ENCODE data around the gene KCNMB1. TPM values are rescaled to one million over a fixed set of nuclear protein-coding genes. Genes with fewer than 3 reads are reported as not detected.

The KCNMB1 gene
- total RNA-seq, 1 donor from 2014 or later: 2.5 TPM

DNA sequence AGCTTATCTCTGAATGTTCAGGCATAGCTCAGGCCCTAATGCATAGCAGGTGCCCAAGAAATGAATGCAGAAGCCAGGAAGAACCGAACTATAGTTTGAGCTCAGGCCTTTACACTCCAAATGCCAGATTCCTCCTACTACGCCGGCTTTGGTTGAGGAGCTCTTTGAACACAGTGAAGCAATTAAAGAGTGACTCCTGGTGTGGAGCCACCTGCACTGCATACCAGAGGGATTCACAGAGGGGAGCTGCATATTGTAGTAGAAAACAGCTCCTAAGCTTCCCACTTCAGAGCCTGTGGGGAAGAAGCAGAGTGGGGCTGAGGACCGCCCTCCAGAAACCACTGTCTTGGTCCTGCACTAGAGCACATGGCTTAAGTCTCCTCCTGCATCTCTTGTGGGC is 14.5 kb upstream of the KCNMB1 start:
- Histone ChIP-seq H3K36me3 (no peaks in the 10 kb centered on the region), H3K27ac (no peak overlapping the region), H3K27me3 (ENCODE audit: low read depth) (no peaks in the 10 kb centered on the region), H3K4me3 (no peak overlapping the region), H3K9me3 (no peaks in the 10 kb centered on the region), H3K4me1 (no peaks in the 10 kb centered on the region)
- TF ChIP-seq, protein P1, sequence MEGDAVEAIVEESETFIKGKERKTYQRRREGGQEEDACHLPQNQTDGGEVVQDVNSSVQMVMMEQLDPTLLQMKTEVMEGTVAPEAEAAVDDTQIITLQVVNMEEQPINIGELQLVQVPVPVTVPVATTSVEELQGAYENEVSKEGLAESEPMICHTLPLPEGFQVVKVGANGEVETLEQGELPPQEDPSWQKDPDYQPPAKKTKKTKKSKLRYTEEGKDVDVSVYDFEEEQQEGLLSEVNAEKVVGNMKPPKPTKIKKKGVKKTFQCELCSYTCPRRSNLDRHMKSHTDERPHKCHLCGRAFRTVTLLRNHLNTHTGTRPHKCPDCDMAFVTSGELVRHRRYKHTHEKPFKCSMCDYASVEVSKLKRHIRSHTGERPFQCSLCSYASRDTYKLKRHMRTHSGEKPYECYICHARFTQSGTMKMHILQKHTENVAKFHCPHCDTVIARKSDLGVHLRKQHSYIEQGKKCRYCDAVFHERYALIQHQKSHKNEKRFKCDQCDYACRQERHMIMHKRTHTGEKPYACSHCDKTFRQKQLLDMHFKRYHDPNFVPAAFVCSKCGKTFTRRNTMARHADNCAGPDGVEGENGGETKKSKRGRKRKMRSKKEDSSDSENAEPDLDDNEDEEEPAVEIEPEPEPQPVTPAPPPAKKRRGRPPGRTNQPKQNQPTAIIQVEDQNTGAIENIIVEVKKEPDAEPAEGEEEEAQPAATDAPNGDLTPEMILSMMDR (IDR thresholded peaks at IDR 0.05): no peak
- ATAC-seq: peak in 1 of 2 donors; percentile 72
- intact Hi-C loops (cut with DNase I): no loop called here
- no peak for DNase-seq

DNA sequence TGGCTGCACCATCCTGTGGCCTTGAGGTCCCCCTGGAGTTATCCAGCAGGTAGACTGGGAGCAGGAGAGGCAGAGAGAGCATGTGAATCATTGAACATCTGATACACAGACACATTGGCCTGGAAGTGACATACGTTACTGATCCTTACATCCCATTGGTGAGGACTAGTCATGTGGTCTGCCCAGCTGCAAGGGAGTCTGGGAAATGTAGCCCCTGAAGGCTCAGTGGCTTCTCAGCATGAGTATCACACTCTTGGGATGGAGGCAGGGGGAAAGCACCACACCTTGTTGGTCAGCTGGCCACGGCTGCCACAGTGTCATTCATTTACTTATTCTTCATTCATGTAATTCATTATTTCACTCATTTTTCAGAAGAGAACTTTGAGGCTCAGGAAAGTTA is 13.3 kb upstream of the KCNMB1 start:
- no peaks in the 10 kb centered on the region for H3K27me3 ChIP-seq (ENCODE audit: low read depth)
- H3K9me3 ChIP-seq: no peaks in the 10 kb centered on the region
- TF ChIP-seq, protein P1 (IDR thresholded peaks at IDR 0.05): no peak
- DNase-seq (no peak), ATAC-seq (no peak)
- H3K36me3 ChIP-seq: no peaks in the 10 kb centered on the region
- H3K27ac ChIP-seq: no peak overlapping the region
- H3K4me1 ChIP-seq: no peaks in the 10 kb centered on the region
- intact Hi-C loops (cut with DNase I): no loop called here
- H3K4me3 ChIP-seq: no peak overlapping the region

DNA sequence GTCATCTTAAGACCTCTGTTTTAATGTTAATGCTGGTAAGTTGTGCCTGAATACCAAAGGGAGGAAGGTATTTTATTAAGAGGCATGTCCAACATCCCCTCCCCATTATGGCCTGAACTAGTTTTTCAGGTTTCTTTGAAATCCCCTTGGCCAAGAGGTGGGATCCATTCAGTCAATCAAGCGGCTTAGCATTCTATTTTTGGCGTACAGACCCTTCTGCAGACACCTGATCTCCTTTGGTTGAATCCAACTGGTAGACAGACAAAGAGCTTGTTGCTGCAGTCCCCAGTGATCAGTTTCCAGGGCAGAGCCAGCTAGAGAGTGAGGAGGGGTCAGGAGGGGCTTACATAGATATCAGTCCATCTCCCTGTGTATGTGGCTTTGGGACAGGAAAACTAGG is 7.9 kb upstream of the KCNMB1 start:
- no peak for ATAC-seq
- no peak overlapping the region for H3K4me3 ChIP-seq
- intact Hi-C loops (cut with DNase I): no loop called here
- DNase-seq: no peak
- no peaks in the 10 kb centered on the region for H3K36me3 ChIP-seq
- no peaks in the 10 kb centered on the region for H3K4me1 ChIP-seq
- H3K27me3 ChIP-seq (ENCODE audit: low read depth): no peaks in the 10 kb centered on the region
- no peak overlapping the region for H3K27ac ChIP-seq
- TF ChIP-seq, protein P1 (IDR thresholded peaks at IDR 0.05): no peak
- no peaks in the 10 kb centered on the region for H3K9me3 ChIP-seq

DNA sequence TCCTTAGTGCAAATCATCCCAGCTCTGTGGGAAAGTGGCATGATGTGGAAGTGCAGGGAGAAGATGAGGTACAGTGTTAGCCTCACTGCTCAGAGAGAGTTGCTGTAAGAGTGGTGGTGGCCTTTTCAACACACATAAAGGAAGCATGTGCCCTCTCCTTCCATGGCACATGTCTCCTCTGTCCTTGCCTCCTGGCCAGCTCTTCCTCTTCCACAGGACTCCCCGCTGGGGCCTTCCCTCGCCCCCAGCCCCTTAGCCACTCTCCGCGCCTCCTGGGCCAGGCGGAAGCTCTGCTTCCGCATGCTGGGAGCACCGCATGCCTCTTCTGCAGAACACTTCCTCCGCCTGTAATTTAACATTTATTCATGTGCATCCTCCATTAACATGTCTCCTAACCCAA is 4.8 kb upstream of the KCNMB1 start:
- H3K4me3 ChIP-seq: no peak overlapping the region
- DNase-seq: no peak
- H3K9me3 ChIP-seq: no peaks in the 10 kb centered on the region
- H3K27me3 ChIP-seq (ENCODE audit: low read depth): no peaks in the 10 kb centered on the region
- no peaks in the 10 kb centered on the region for H3K36me3 ChIP-seq
- no peak overlapping the region for H3K27ac ChIP-seq
- TF ChIP-seq, protein P1 (IDR thresholded peaks at IDR 0.05): no peak
- peak in 1 of 2 donors; percentile 57 for ATAC-seq
- H3K4me1 ChIP-seq: peaks cover 8% of the 10 kb centered on the region
- intact Hi-C loops (cut with DNase I): no loop called here

DNA sequence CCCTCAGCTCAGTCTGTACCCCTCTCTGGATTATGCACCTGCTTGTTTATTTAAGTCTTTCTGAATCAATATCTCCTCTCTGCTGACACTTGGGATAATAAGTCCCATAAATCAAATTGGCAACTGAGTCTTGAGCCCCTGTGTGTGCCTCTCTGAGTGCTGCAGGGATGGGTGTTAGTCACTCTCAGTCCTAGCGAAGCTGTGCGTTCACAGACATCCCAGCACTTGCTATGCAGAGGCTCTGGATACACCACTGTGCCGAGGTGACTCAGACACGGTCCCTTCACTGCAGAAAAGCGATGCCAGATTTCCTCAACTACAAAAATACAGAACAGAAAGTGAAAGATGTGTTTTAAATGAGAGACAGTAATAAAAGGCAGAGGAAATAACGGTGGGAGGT is 4.1 kb upstream of the KCNMB1 start:
- Histone ChIP-seq H3K27me3 (ENCODE audit: low read depth) (no peaks in the 10 kb centered on the region), H3K27ac (no peak overlapping the region), H3K4me3 (no peak overlapping the region), H3K9me3 (no peaks in the 10 kb centered on the region), H3K36me3 (no peaks in the 10 kb centered on the region), H3K4me1 (peaks cover 13% of the 10 kb centered on the region)
- intact Hi-C loops (cut with DNase I): no loop called here
- peak; percentile 41 to 55 for ATAC-seq
- TF ChIP-seq, protein P1 (IDR thresholded peaks at IDR 0.05): no peak
- DNase-seq: no peak

DNA sequence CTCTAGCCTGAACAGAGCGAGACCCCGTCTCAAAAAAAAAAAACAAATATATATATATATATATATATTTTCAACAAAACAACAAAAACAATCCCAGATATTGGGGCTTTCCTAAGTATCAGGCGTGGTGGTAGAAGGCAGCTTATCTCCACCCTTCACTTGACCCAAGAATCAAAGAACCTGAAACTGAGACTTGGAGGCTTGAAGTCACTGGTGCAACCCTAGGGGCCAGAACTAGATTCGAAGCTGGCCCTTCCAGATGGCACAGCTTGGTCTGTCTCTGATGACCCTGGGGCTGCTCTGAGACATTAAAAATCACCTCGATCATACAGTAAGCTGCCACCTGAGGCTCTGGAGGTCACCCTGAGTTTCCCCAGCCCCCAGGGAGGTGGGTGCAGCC is 1.3 kb upstream of the KCNMB1 start:
- ATAC-seq (no peak), DNase-seq (no peak)
- TF ChIP-seq, protein P1 (IDR thresholded peaks at IDR 0.05): no peak
- no peak overlapping the region for H3K27ac ChIP-seq
- H3K4me3 ChIP-seq: no peak overlapping the region
- no peaks in the 10 kb centered on the region for H3K36me3 ChIP-seq
- peaks cover 20% of the 10 kb centered on the region for H3K4me1 ChIP-seq
- no peaks in the 10 kb centered on the region for H3K9me3 ChIP-seq
- intact Hi-C loops (cut with DNase I): no loop called here
- H3K27me3 ChIP-seq (ENCODE audit: low read depth): no peaks in the 10 kb centered on the region
